GM18505 (cell line): ENCODE data around the gene HIKESHI.
"Not testable (repeated sequence)": the region's sequence is repeated elsewhere in the genome, so short reads cannot be mapped to it uniquely, and the experiment has no call there.

Experiments
- ATAC-seq: cut with Tn5 transposase; IDR thresholded peaks from one replicate; pipeline ENCODE4 v1.9.1; 2021; ENCODE audit not compliant: unreplicated experiment
- POLR2A ChIP-seq: IDR thresholded peaks from 4 replicates; pipeline ENCODE4 v1.6.1; 2011; ENCODE audit warnings: borderline replicate concordance; ENCODE audit not compliant: insufficient read depth, insufficient read length; ENCODE audit errors: extremely low read depth

HIKESHI gene

GRCh38 chr11:86277741-86278140, 24.3 kb upstream of the HIKESHI start:
- no peak for TF ChIP-seq POLR2A
- ATAC-seq: no peak

- no peak for TF ChIP-seq POLR2A
- ATAC-seq: no peak
These were observed 23.8 kb upstream of the HIKESHI start for GRCh38 chr11:86278226-86278625.

GRCh38 chr11:86279747-86280146, 22.3 kb upstream of the HIKESHI start:
- ATAC-seq: no peak
- no peak for TF ChIP-seq POLR2A

GRCh38 chr11:86287468-86287796, 14.6 kb upstream of the HIKESHI start:
- ATAC-seq: no peak
- no peak for TF ChIP-seq POLR2A

GRCh38 chr11:86288776-86289507, 13.1 kb upstream of the HIKESHI start:
- no peak for TF ChIP-seq POLR2A
- no peak for ATAC-seq

- ATAC-seq: not testable (repeated sequence)
These were observed 12.3 kb upstream of the HIKESHI start for GRCh38 chr11:86289508-86290280.

- no peak for TF ChIP-seq POLR2A
- no peak for ATAC-seq
These were observed 10.4 kb upstream of the HIKESHI start for GRCh38 chr11:86291466-86292262.

- ATAC-seq: peak; percentile 72
- TF ChIP-seq POLR2A: no peak
These were observed 9.0 kb upstream of the HIKESHI start for GRCh38 chr11:86292912-86293616.

- TF ChIP-seq POLR2A: no peak
- ATAC-seq: no peak
These were observed 8.0 kb upstream of the HIKESHI start for GRCh38 chr11:86294026-86294425.

GRCh38 chr11:86301742-86302091, 323 bp upstream of the HIKESHI start:
- TF ChIP-seq POLR2A: no peak
- no peak for ATAC-seq

GRCh38 chr11:86303257-86303656, 1.2 kb downstream of the HIKESHI start:
- no peak for TF ChIP-seq POLR2A
- no peak for ATAC-seq

GRCh38 chr11:86308710-86309109, 6.7 kb downstream of the HIKESHI start:
- ATAC-seq: not testable (repeated sequence)

- ATAC-seq: no peak
- TF ChIP-seq POLR2A: no peak
These were observed 11.8 kb downstream of the HIKESHI start for GRCh38 chr11:86313793-86314192.
